ENCODE results near the gene SCRT2. TPM values are rescaled to one million over a fixed set of nuclear protein-coding genes. Genes with fewer than 3 reads are reported as not detected.

Gene SCRT2
- total and polyA plus RNA-seq, 9 of the 15 experiments (the other 6 are each of a cell fraction or from before 2014, with no cell fraction given), result 0.04 to 0.75 (median 0.13) TPM; not detected in 2

GRCh38 chr20:653590-654416 is 21.8 kb downstream of the SCRT2 start (continued):
- no peak for TF ChIP-seq NFXL1 (CRISPR knock-in tag; IDR thresholded peaks at IDR 0.05)
- no peak for TF ChIP-seq BRCA1 (IDR thresholded peaks at IDR 0.05)
- peak; percentile 97 for TF ChIP-seq BRCA1 (CRISPR knock-in tag; IDR thresholded peaks at IDR 0.05)
- TF ChIP-seq, protein P1, sequence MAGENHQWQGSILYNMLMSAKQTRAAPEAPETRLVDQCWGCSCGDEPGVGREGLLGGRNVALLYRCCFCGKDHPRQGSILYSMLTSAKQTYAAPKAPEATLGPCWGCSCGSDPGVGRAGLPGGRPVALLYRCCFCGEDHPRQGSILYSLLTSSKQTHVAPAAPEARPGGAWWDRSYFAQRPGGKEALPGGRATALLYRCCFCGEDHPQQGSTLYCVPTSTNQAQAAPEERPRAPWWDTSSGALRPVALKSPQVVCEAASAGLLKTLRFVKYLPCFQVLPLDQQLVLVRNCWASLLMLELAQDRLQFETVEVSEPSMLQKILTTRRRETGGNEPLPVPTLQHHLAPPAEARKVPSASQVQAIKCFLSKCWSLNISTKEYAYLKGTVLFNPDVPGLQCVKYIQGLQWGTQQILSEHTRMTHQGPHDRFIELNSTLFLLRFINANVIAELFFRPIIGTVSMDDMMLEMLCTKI (IDR thresholded peaks at IDR 0.05; ENCODE audit: partially characterized antibody), result no peak
- TF ChIP-seq, protein P2, sequence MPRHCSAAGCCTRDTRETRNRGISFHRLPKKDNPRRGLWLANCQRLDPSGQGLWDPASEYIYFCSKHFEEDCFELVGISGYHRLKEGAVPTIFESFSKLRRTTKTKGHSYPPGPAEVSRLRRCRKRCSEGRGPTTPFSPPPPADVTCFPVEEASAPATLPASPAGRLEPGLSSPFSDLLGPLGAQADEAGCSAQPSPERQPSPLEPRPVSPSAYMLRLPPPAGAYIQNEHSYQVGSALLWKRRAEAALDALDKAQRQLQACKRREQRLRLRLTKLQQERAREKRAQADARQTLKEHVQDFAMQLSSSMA (CRISPR knock-in tag; IDR thresholded peaks at IDR 0.05), result no peak
- TF ChIP-seq, protein P3, sequence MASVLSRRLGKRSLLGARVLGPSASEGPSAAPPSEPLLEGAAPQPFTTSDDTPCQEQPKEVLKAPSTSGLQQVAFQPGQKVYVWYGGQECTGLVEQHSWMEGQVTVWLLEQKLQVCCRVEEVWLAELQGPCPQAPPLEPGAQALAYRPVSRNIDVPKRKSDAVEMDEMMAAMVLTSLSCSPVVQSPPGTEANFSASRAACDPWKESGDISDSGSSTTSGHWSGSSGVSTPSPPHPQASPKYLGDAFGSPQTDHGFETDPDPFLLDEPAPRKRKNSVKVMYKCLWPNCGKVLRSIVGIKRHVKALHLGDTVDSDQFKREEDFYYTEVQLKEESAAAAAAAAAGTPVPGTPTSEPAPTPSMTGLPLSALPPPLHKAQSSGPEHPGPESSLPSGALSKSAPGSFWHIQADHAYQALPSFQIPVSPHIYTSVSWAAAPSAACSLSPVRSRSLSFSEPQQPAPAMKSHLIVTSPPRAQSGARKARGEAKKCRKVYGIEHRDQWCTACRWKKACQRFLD (CRISPR knock-in tag; IDR thresholded peaks at IDR 0.05), result peak; percentile 28
- TF ChIP-seq SP1 (CRISPR knock-in tag; IDR thresholded peaks at IDR 0.05), result peak; percentile 74; the same call in 1 of the 2 replicates
- peak; percentile 67 for TF ChIP-seq CC2D1A (IDR thresholded peaks at IDR 0.05)
- no peak for TF ChIP-seq CBX8 (IDR thresholded peaks at IDR 0.05; ENCODE audit: borderline replicate concordance, extremely low read depth, low read depth, low read length, poor library complexity, severe bottlenecking)
- no peak for TF ChIP-seq SNRNP70 (optimal IDR thresholded peaks at IDR 0.05; ENCODE audit: low read depth, low read length)
- TF ChIP-seq ZNF551 (CRISPR knock-in tag; IDR thresholded peaks at IDR 0.05), result no peak
- TF ChIP-seq CEBPG (CRISPR knock-in tag; IDR thresholded peaks at IDR 0.05), result peak; percentile 28
- TF ChIP-seq CEBPG (tag; conservative IDR thresholded peaks at IDR 0.05 in 1 of 2, IDR thresholded peaks at IDR 0.05 in 1 of 2), result peak in 1 of 2 experiments; percentile 64; a peak in 2 of 4 replicates
- no peak for TF ChIP-seq NR2C1 (IDR thresholded peaks at IDR 0.05)
- peak; percentile 11; the same call in 1 of the 2 replicates for TF ChIP-seq NR2C1 (tag; IDR thresholded peaks at IDR 0.05)
- no peak for TF ChIP-seq MAFK (IDR thresholded peaks at IDR 0.05; ENCODE audit: low read length)
- no peak for TF ChIP-seq HBP1 (CRISPR knock-in tag; IDR thresholded peaks at IDR 0.05)
- peak; percentile 98 for TF ChIP-seq RBM25 (IDR thresholded peaks at IDR 0.05; ENCODE audit: low read depth, low read length, severe bottlenecking)
- TF ChIP-seq, protein P4, sequence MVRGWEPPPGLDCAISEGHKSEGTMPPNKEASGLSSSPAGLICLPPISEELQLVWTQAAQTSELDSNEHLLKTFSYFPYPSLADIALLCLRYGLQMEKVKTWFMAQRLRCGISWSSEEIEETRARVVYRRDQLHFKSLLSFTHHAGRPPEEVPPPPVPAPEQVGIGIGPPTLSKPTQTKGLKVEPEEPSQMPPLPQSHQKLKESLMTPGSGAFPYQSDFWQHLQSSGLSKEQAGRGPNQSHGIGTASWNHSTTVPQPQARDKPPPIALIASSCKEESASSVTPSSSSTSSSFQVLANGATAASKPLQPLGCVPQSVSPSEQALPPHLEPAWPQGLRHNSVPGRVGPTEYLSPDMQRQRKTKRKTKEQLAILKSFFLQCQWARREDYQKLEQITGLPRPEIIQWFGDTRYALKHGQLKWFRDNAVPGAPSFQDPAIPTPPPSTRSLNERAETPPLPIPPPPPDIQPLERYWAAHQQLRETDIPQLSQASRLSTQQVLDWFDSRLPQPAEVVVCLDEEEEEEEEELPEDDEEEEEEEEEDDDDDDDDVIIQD (CRISPR knock-in tag; IDR thresholded peaks at IDR 0.05), result no peak
- peak; percentile 22; the same call in 1 of the 2 replicates for TF ChIP-seq EP400 (IDR thresholded peaks at IDR 0.05)
- TF ChIP-seq SMARCA5 (IDR thresholded peaks at IDR 0.05), result peak; percentile 98
- TF ChIP-seq JUN (IDR thresholded peaks at IDR 0.05; ENCODE audit: borderline replicate concordance, low read depth, low read length), result no peak
- TF ChIP-seq JUN (CRISPR knock-in tag; IDR thresholded peaks at IDR 0.05; ENCODE audit: borderline replicate concordance), result no peak

Data from K562 (cell line).